K562 (cell line): ENCODE measurements around the gene RNASET2. TPM values are rescaled to one million over a fixed set of nuclear protein-coding genes. Genes with fewer than 3 reads are reported as not detected.

Experiments
- ATAC-seq: fragments of 200-7000 bp; cut with Tn5 transposase; 3 replicates; pipeline ENCODE4 v1.9.1; 2020; ENCODE audit warnings: moderate library complexity
- BruUV-seq: library from RNA; stranded (reverse); fragments of 400-500 nt; replicated peaks from 2 replicates; lab custom pipeline; 2021; lab: Mats Ljungman, UMichigan
- CTCF ChIA-PET: fragments of 300-600 bp; formaldehyde crosslinking; extraction: SDS; loops from one replicate; lab custom pipeline; 2021; ENCODE audit warnings: low intra/inter-chr PET ratio; lab: Yijun Ruan, JAX
- POLR2A ChIA-PET: fragments of 300-600, 350-650 bp; sonication (Branson Sonifier 250); formaldehyde crosslinking; extraction: SDS; loops from one replicate; lab custom pipeline; 2021; ENCODE audit warnings: antibody characterized with exemption, inconsistent platforms; lab: Yijun Ruan, JAX
- DNase-seq, 4 experiments: peaks; one replicate each; pipeline versions ENCODE4 v3.0.0 to v3.0.0-alpha.2; 2011 to 2018; ENCODE audit warnings: low spot score in 3 of 4, mixed read lengths in 3 of 4; ENCODE audit errors: extremely low read depth in 1 of 4
- FAIRE-seq: peaks from 2 replicates; lab custom pipeline; 2011; peaks lifted over from hg19 to GRCh38; lab: Jason Lieb, UNC
- H2AFZ ChIP-seq: 2 replicates; pipeline ENCODE4 v1.6.0; 2011; ENCODE audit warnings: low read depth, low read length, control low read depth, inconsistent platforms
- H3K27ac ChIP-seq: fragments of 200-600 bp; 3 replicates; pipeline ENCODE4 v1.8.0; 2011; ENCODE audit warnings: low read depth, mild to moderate bottlenecking, control low read depth, inconsistent platforms, low read length, moderate library complexity, mixed read lengths; ENCODE audit errors: extremely low read depth
- H3K27me3 ChIP-seq, 2 experiments: fragments of 300-600 bp in 1 of 2; 2 replicates in 1 of 2; 3 replicates in 1 of 2; pipeline versions ENCODE4 v1.6.0 to v1.8.0; 2011; ENCODE audit warnings: inconsistent platforms in 2 of 2, low read length in 2 of 2, mild to moderate bottlenecking in 1 of 2, mixed read lengths in 1 of 2, moderate library complexity in 1 of 2; ENCODE audit not compliant: control insufficient read depth in 2 of 2, insufficient read depth in 2 of 2
- H3K36me3 ChIP-seq: fragments of 300-600 bp; 3 replicates; pipeline ENCODE4 v1.8.0; 2011; ENCODE audit warnings: mild to moderate bottlenecking, low read length, inconsistent platforms; ENCODE audit not compliant: control insufficient read depth, insufficient read depth
- H3K4me1 ChIP-seq, 2 experiments: fragments of 200-600 bp in 1 of 2; replicated peaks in 1 of 2; 2 replicates in 1 of 2; 3 replicates in 1 of 2; pipeline versions ENCODE4 v1.5.1 to v1.8.0; 2011; ENCODE audit warnings: inconsistent platforms in 2 of 2, low read length in 2 of 2, mild to moderate bottlenecking in 1 of 2, mixed read lengths in 1 of 2, moderate library complexity in 1 of 2; ENCODE audit not compliant: control insufficient read depth in 2 of 2, insufficient read depth in 2 of 2
- H3K4me2 ChIP-seq: 2 replicates; pipeline ENCODE4 v1.6.1; 2011; ENCODE audit warnings: low read length, control low read depth, inconsistent platforms, mixed read lengths; ENCODE audit not compliant: insufficient read depth
- H3K4me3 ChIP-seq: fragments of 200-600 bp; sonication (generic), shearing (Covaris generic); 2 replicates; pipeline ENCODE4 v1.5.1; 2016; ENCODE audit warnings: control low read depth, inconsistent platforms
- H3K79me2 ChIP-seq: fragments of 200-600 bp; 3 replicates; pipeline ENCODE4 v1.8.0; 2011; ENCODE audit warnings: low read length, inconsistent platforms; ENCODE audit not compliant: control insufficient read depth, insufficient read depth
- H3K9ac ChIP-seq, 2 experiments: 2 replicates each; pipeline versions ENCODE4 v1.6.0 to v1.6.1; 2011; ENCODE audit warnings: low read depth in 2 of 2, low read length in 2 of 2, control low read depth in 1 of 2, inconsistent platforms in 1 of 2, mild to moderate bottlenecking in 1 of 2, mixed read lengths in 1 of 2; ENCODE audit not compliant: insufficient read depth in 1 of 2
- H3K9me1 ChIP-seq: one replicate; pipeline ENCODE4 v1.6.0; 2011; ENCODE audit warnings: inconsistent platforms, mild to moderate bottlenecking, low read length, moderate library complexity; ENCODE audit not compliant: control insufficient read depth, insufficient read depth
- H3K9me3 ChIP-seq: replicated peaks from 2 replicates; pipeline ENCODE4 v1.5.1; 2011; ENCODE audit warnings: low read depth, low read length, inconsistent platforms; ENCODE audit not compliant: control insufficient read depth, insufficient read depth
- H4K20me1 ChIP-seq: replicated peaks from 2 replicates; pipeline ENCODE4 v1.6.1; 2011; ENCODE audit warnings: low read length, inconsistent platforms, mixed read lengths; ENCODE audit not compliant: control insufficient read depth, insufficient read depth
- CBX3 ChIP-seq, 2 experiments: IDR thresholded peaks; 1 replicate in 1 of 2; 2 replicates in 1 of 2; pipeline ENCODE4 v1.6.1; 2012; ENCODE audit warnings: inconsistent platforms in 2 of 2, low read length in 2 of 2, borderline replicate concordance in 1 of 2, control low read depth in 1 of 2
- ERF ChIP-seq: fragments of 450-650 bp; formaldehyde crosslinking; IDR thresholded peaks from 2 replicates; pipeline ENCODE4 v1.4.0; 2020; ENCODE audit warnings: mild to moderate bottlenecking, mixed read lengths
- SIX5 ChIP-seq, 2 experiments: IDR thresholded peaks; 2 replicates each; pipeline ENCODE4 v1.6.1; 2011; ENCODE audit warnings: low read length in 2 of 2, borderline replicate concordance in 1 of 2, low read depth in 1 of 2, mild to moderate bottlenecking in 1 of 2, moderate library complexity in 1 of 2; ENCODE audit not compliant: insufficient read depth in 1 of 2
- SMAD3 ChIP-seq: fragments of 450-650 bp; formaldehyde crosslinking; conservative IDR thresholded peaks from 2 replicates; pipeline ENCODE4 v1.4.0; 2020; ENCODE audit warnings: mild to moderate bottlenecking
- SMARCB1 ChIP-seq: IDR thresholded peaks from 2 replicates; pipeline ENCODE4 v1.6.1; 2011; ENCODE audit warnings: improper control_type of control experiment, low read depth; ENCODE audit not compliant: insufficient read length
- SREBF2 ChIP-seq: sonication (generic); formaldehyde crosslinking; IDR thresholded peaks from 2 replicates; pipeline ENCODE4 v1.4.0; 2020; ENCODE audit warnings: mild to moderate bottlenecking, missing genetic modification reagents
- SUPT5H ChIP-seq: fragments of 450-650 bp; IDR thresholded peaks from 2 replicates; pipeline ENCODE4 v1.6.1; 2016
- ZC3H11A ChIP-seq: IDR thresholded peaks from 2 replicates; pipeline ENCODE4 v1.6.1; 2012; ENCODE audit warnings: low read depth, low read length, improper control_type of control experiment
- ZNF551 ChIP-seq: fragments of 250-450 bp; sonication (Bioruptor Pico); IDR thresholded peaks from 2 replicates; pipeline ENCODE4 v1.5.0; 2021; ENCODE audit warnings: mild to moderate bottlenecking, moderate library complexity
- WGBS: fragments of 100-300 bp; shearing (Covaris generic); methylation state at CpG from one replicate; pipeline ENCODE4 v1.1.6; 2016; ENCODE audit warnings: low coverage, mixed read lengths; ENCODE audit not compliant: insufficient coverage; ENCODE audit errors: missing lambda C conversion rate; 5-methylcytosine and 5-hydroxymethylcytosine counted together
- in situ Hi-C: fragments of 300-500 bp; cut with MboI; formaldehyde crosslinking; loops from 4 replicates; pipeline ENCODE4 v1.15.0; 2018; ENCODE audit warnings: inconsistent platforms, mixed read lengths
- intact Hi-C: fragments of 100-400 bp; cut with micrococcal nuclease; formaldehyde crosslinking; loops from 2 replicates; pipeline ENCODE4 v1.14.2; 2022
- polyA plus RNA-seq, 8 experiments: library from polyadenylated mRNA; depleted of rRNA in 4 of 8; stranded (reverse) in 5 of 8; unstranded in 3 of 8; fragments of >200 nt; fragmentation: Nextera tagmentation in 2 of 8; fragmentation: Illumina TruSeq in 1 of 8; extraction: Ambion mirVana in 2 of 8; extraction: Trizol in 1 of 8; gene quantifications; 2 replicates each; pipeline versions ENCODE4 v1.2.1 to v1.2.3, GENCODE V29; 2011 to 2014; ENCODE audit warnings: inconsistent platforms in 1 of 8, missing spikeins in 1 of 8
- total RNA-seq, 7 experiments: library from RNA; depleted of rRNA in 6 of 7; stranded (reverse); fragments of >200 nt in 6 of 7; fragmentation: Illumina TruSeq in 2 of 7; extraction: Trizol in 2 of 7; gene quantifications; 2 replicates each; pipeline versions ENCODE4 v1.2.1 to v1.2.3, GENCODE V29; 2011 to 2021; ENCODE audit warnings: low replicate concordance in 1 of 7
- TF ChIP-seq, protein P1 (sequence below), 2 experiments: fragments of 450-650 bp; IDR thresholded peaks; 2 replicates each; pipeline ENCODE4 v1.6.1; 2016; ENCODE audit warnings: mild to moderate bottlenecking in 2 of 2, borderline replicate concordance in 1 of 2, low read depth in 1 of 2, moderate library complexity in 1 of 2
- TF ChIP-seq, protein P2 (sequence below): fragments of 450-650 bp; formaldehyde crosslinking; IDR thresholded peaks from 2 replicates; pipeline ENCODE4 v1.4.0; 2022; ENCODE audit warnings: missing genetic modification characterization

The RNASET2 gene
- total and polyA plus RNA-seq, 9 of the 15 experiments (the other 6 are each of a cell fraction or from before 2014, with no cell fraction given): 7.4 to 141 (median 91.3) TPM

DNA sequence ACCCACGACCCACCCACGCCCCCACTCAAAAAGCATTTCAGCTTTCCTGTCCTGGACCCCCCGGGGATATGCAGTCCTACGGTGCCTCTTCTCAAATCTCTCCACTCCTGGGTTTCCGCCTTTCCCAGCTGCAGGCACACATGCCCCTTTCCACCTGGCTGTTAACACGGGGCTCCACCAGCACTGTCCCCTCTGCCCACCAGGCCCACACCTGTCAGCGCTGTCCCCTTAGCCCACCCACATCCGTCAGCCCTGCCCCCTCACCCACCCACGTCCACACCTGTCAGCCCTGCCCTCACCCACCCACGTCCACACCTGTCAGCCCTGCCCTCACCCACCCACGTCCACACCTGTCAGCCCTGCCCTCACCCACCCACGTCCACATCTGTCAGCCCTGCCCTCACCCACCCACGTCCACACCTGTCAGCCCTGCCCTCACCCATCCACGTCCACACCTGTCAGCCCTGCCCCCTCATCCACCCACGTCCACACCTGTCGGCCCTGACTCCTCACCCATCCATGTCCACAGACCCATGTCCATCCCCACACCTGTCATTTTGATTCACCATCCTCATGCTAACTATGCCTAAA, 11.6 kb downstream of the RNASET2 start:
- no peaks in the 10 kb centered on the region for H3K79me2 ChIP-seq
- H3K27me3 ChIP-seq: no peaks in the 10 kb centered on the region
- peaks cover 8 to 33% of the 10 kb centered on the region in 2 experiments for H3K4me1 ChIP-seq
- 87% methylated on average over 10 of the region's 16 CpGs for WGBS
- H3K9me3 ChIP-seq: no peaks in the 10 kb centered on the region; the same call in 1 of the 2 replicates
- TF ChIP-seq ERF (CRISPR knock-in tag) (no peak), ZNF551 (CRISPR knock-in tag) (no peak), SMARCB1 (no peak), SUPT5H (no peak), SREBF2 (CRISPR knock-in tag) (no peak), SIX5 (IDR thresholded peaks at IDR 0.05; ENCODE audit: borderline replicate concordance in 1 of 2, insufficient read depth in 1 of 2, low read depth in 1 of 2, low read length in 2 of 2) (no peak), ZC3H11A (no peak), CBX3 (IDR thresholded peaks at IDR 0.05; ENCODE audit: borderline replicate concordance in 1 of 2, low read length in 2 of 2) (no peak), SMAD3 (CRISPR knock-in tag) (no peak)
- TF ChIP-seq, protein P1, sequence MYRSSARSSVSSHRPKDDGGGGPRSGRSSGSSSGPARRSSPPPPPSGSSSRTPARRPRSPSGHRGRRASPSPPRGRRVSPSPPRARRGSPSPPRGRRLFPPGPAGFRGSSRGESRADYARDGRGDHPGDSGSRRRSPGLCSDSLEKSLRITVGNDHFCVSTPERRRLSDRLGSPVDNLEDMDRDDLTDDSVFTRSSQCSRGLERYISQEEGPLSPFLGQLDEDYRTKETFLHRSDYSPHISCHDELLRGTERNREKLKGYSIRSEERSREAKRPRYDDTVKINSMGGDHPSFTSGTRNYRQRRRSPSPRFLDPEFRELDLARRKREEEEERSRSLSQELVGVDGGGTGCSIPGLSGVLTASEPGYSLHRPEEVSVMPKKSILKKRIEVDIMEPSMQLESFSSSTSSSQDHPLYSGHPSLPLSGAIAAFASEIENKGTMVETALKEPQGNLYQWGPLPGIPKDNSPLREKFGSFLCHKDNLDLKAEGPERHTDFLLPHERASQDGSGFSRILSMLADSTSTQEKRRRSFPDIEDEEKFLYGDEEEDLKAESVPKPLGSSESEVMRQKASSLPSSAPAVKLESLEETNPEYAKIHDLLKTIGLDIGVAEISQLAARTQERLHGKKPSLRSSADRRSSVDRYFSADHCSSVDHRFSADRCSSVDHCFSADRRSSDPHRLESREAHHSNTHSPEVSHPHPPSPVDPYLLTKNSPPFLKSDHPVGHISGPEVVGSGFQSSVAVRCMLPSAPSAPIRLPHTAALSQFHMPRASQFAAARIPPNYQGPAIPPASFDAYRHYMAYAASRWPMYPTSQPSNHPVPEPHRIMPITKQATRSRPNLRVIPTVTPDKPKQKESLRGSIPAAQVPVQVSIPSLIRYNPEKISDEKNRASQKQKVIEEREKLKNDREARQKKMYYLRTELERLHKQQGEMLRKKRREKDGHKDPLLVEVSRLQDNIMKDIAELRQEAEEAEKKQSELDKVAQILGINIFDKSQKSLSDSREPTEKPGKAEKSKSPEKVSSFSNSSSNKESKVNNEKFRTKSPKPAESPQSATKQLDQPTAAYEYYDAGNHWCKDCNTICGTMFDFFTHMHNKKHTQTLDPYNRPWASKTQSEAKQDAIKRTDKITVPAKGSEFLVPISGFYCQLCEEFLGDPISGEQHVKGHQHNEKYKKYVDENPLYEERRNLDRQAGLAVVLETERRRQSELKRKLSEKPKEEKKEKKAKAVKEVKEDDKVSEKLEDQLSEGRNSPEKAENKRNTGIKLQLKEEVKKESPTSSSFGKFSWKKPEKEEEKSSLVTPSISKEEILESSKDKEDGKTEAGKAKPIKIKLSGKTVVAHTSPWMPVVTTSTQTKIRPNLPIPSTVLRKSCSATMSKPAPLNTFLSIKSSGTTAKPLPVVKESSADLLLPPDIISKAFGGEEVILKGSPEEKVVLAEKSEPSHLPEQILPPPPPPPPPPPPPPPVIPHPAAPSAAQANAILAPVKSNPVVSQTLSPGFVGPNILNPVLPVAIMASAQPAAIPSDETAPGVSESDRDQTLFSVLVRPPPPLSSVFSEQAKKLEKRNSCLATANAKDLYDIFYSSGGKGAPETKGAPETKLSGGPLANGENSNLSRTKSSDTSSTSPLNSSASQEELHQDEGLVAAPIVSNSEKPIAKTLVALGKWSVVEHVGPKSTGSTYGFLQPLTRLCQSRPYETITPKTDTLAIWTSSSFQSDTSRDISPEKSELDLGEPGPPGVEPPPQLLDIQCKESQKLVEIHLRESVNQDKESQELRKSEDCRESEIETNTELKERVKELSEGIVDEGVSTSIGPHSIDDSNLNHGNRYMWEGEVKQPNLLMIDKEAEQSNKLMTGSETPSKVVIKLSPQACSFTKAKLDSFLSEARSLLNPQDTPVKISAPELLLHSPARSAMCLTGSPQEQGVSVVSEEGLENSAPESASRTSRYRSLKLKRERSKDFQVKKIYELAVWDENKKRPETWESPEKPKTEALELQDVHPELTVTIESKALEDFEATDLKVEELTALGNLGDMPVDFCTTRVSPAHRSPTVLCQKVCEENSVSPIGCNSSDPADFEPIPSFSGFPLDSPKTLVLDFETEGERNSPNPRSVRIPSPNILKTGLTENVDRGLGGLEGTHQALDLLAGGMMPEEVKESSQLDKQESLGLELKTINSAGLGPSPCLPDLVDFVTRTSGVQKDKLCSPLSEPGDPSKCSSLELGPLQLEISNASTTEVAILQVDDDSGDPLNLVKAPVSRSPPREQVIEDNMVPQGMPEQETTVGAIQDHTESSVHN (IDR thresholded peaks at IDR 0.05; ENCODE audit: borderline replicate concordance in 1 of 2, low read depth in 1 of 2): no peak
- TF ChIP-seq, protein P2, sequence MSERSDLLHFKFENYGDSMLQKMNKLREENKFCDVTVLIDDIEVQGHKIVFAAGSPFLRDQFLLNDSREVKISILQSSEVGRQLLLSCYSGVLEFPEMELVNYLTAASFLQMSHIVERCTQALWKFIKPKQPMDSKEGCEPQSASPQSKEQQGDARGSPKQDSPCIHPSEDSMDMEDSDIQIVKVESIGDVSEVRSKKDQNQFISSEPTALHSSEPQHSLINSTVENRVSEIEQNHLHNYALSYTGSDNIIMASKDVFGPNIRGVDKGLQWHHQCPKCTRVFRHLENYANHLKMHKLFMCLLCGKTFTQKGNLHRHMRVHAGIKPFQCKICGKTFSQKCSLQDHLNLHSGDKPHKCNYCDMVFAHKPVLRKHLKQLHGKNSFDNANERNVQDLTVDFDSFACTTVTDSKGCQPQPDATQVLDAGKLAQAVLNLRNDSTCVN (CRISPR knock-in tag): no peak
- ATAC-seq: no peak
- H4K20me1 ChIP-seq: peaks cover 5% of the 10 kb centered on the region; the same call in 1 of the 2 replicates
- ChIA-PET CTCF (no interaction called here), POLR2A (interaction anchor here (0.7 kb wide), 1 partner anchor 134 kb away, joined by 3 read pairs; no protein-coding TSS in a partner anchor)
- no peak overlapping the region for H3K9ac ChIP-seq
- H3K4me3 ChIP-seq: no peak overlapping the region
- H3K9me1 ChIP-seq: no peaks in the 10 kb centered on the region
- in situ Hi-C loops (no loop called here), intact Hi-C loops (no loop called here)
- H3K4me2 ChIP-seq: no peak overlapping the region
- H3K27ac ChIP-seq: no peak overlapping the region
- DNase-seq: no peak
- peaks cover 31% of the 10 kb centered on the region; the same call in 2 of the 3 replicates for H3K36me3 ChIP-seq
- no peak overlapping the region for H2AFZ ChIP-seq
- no peak for FAIRE-seq
- no TSS peak for BruUV-seq
